ENCODE measurements around the gene FAM25G. TPM values are rescaled to one million over a fixed set of nuclear protein-coding genes. Genes with fewer than 3 reads are reported as not detected.
"Not testable (repeated sequence)": the region's sequence is repeated elsewhere in the genome, so short reads cannot be mapped to it uniquely, and the experiment has no call there.

FAM25G gene
- total RNA-seq, 2 experiments from 2014 or later, result not detected

DNA sequence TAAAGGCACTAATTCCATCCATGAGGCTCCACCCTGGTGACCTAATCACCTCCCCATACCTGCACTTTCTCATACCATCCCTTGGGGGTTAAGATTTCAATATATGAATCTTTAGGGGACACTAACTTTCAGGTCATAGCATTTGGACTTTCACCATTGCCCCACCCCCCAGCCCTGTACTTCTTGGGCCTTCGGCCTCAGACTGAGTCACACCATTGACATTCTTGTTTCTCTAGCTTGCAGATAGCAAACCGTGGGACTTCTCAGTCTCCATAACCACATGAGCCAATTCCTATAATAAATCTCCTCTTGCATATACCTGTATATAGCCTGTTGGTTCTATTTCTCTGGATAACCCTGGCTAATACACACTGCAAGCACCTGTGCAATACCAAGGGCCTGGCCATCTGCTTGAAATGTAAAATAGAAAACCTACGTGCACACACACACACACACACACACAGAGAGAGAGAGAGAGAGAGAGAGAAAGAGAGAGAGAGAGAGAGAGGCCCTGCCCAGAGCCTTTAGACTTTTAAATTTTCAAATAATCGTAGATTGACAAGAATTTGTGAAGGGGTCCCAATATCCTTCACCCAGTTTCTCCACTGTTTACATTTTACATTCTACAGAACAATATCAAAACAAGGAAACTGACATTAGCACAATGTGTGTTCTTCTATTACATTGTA is 32.9 kb downstream of the FAM25G start:
- Mint-ChIP-seq H3K27me3 (ENCODE audit: low read depth) (peaks cover 15% of the 10 kb centered on the region), H3K27ac (no peak overlapping the region), H3K4me3 (no peak overlapping the region), H3K9me3 (ENCODE audit: insufficient read depth) (no peaks in the 10 kb centered on the region), H3K4me1 (ENCODE audit: low read depth) (peaks cover 2% of the 10 kb centered on the region), H3K36me3 (ENCODE audit: low read depth) (no peaks in the 10 kb centered on the region)
- ChIA-PET POLR2A (no interaction called here), CTCF (no interaction called here)
- ATAC-seq, result no peak
- no peak for DNase-seq

GRCh38 chr10:47457826-47458225 is 33.7 kb downstream of the FAM25G start:
- peaks cover 2% of the 10 kb centered on the region for H3K4me1 Mint-ChIP-seq (ENCODE audit: low read depth)
- ATAC-seq, result no peak
- H3K36me3 Mint-ChIP-seq (ENCODE audit: low read depth), result no peaks in the 10 kb centered on the region
- H3K27ac Mint-ChIP-seq, result no peak overlapping the region
- no peak for DNase-seq
- H3K9me3 Mint-ChIP-seq (ENCODE audit: insufficient read depth), result no peaks in the 10 kb centered on the region
- CTCF ChIA-PET, result no interaction called here
- peaks cover 19% of the 10 kb centered on the region for H3K27me3 Mint-ChIP-seq (ENCODE audit: low read depth)
- POLR2A ChIA-PET, result no interaction called here
- no peak overlapping the region for H3K4me3 Mint-ChIP-seq

GRCh38 chr10:47457528-47457820 is 34.0 kb downstream of the FAM25G start:
- ChIA-PET CTCF (no interaction called here), POLR2A (no interaction called here)
- Mint-ChIP-seq H3K36me3 (ENCODE audit: low read depth) (no peaks in the 10 kb centered on the region), H3K27ac (no peak overlapping the region), H3K9me3 (ENCODE audit: insufficient read depth) (no peaks in the 10 kb centered on the region), H3K27me3 (ENCODE audit: low read depth) (peaks cover 19% of the 10 kb centered on the region), H3K4me1 (ENCODE audit: low read depth) (peaks cover 2% of the 10 kb centered on the region), H3K4me3 (no peak overlapping the region)
- no peak for DNase-seq
- no peak for ATAC-seq

DNA sequence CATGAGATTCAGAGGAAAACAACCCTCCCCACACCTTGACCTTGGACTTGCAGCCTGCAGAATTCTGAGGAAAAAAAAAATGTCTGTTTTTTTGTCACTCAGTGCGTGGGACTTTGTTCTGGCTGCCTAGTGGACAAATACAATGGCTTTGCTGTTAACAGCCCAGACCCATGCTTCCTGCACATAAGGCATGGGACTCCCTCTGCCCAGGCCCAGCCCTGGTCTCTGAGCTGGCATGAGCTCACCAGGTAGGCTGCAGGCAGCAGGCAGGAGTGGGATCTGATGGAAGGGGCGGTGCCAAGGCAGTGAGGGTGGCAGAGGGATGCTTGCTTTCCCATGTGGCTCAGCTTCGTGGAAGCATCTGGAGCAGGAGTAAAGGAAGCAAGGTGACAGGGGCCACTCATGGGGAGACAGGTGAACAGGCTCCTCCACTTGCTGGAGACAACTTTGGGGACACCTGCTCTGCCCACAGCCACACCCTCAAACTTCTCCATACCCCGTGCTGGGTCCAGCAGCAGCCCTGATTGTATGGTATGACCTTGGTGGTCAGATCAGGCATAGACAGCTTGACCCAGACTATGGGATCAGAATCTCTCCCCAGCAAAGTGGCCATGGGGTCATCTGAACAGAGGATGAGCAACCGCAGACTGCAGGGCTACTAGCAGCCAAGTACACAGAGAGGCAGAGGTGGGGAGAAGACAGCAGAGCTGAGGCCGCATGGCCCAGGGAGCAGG is 34.5 kb downstream of the FAM25G start:
- POLR2A ChIA-PET, result no interaction called here
- H3K27ac Mint-ChIP-seq, result no peak overlapping the region
- peaks cover 19% of the 10 kb centered on the region for H3K27me3 Mint-ChIP-seq (ENCODE audit: low read depth)
- no peaks in the 10 kb centered on the region for H3K9me3 Mint-ChIP-seq (ENCODE audit: insufficient read depth)
- H3K4me3 Mint-ChIP-seq, result no peak overlapping the region
- CTCF ChIA-PET, result no interaction called here
- H3K36me3 Mint-ChIP-seq (ENCODE audit: low read depth), result no peaks in the 10 kb centered on the region
- DNase-seq (no peak), ATAC-seq (no peak)
- H3K4me1 Mint-ChIP-seq (ENCODE audit: low read depth), result peaks cover 2% of the 10 kb centered on the region

GRCh38 chr10:47456079-47456785 is 35.3 kb downstream of the FAM25G start:
- Mint-ChIP-seq H3K27ac (no peak overlapping the region), H3K27me3 (ENCODE audit: low read depth) (peaks cover 17% of the 10 kb centered on the region), H3K4me3 (no peak overlapping the region), H3K4me1 (ENCODE audit: low read depth) (peaks cover 2% of the 10 kb centered on the region), H3K36me3 (ENCODE audit: low read depth) (no peaks in the 10 kb centered on the region), H3K9me3 (ENCODE audit: insufficient read depth) (no peaks in the 10 kb centered on the region)
- ATAC-seq (no peak), DNase-seq (no peak)
- ChIA-PET POLR2A (no interaction called here), CTCF (no interaction called here)

GRCh38 chr10:47455350-47456078 is 36.0 kb downstream of the FAM25G start:
- POLR2A ChIA-PET; CTCF ChIA-PET; H3K27ac Mint-ChIP-seq; DNase-seq; H3K4me3 Mint-ChIP-seq; ATAC-seq; H3K4me1 Mint-ChIP-seq (ENCODE audit: low read depth); H3K36me3 Mint-ChIP-seq (ENCODE audit: low read depth); H3K9me3 Mint-ChIP-seq (ENCODE audit: insufficient read depth): not testable (repeated sequence)
- peaks cover 15% of the 10 kb centered on the region for H3K27me3 Mint-ChIP-seq (ENCODE audit: low read depth)

DNA sequence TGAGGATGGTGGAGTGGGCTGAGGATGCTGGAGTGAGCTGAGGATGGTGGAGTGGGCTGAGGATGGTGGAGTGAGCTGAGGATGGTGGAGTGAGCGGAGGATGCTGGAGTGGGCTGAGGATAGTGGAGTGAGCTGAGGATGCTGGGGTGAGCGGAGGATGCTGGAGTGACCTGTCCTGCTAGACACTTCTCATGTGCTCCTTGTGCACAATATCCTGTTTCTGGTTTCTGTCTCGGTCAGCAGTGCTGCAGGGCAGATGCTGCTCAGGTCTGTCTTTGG is 36.8 kb downstream of the FAM25G start:
- Mint-ChIP-seq H3K9me3 (ENCODE audit: insufficient read depth) (no peaks in the 10 kb centered on the region), H3K36me3 (ENCODE audit: low read depth) (no peaks in the 10 kb centered on the region), H3K4me1 (ENCODE audit: low read depth) (no peaks in the 10 kb centered on the region), H3K27me3 (ENCODE audit: low read depth) (peaks cover 15% of the 10 kb centered on the region), H3K27ac (no peak overlapping the region), H3K4me3 (no peak overlapping the region)
- ChIA-PET POLR2A (no interaction called here), CTCF (no interaction called here)
- DNase-seq (no peak), ATAC-seq (no peak)

DNA sequence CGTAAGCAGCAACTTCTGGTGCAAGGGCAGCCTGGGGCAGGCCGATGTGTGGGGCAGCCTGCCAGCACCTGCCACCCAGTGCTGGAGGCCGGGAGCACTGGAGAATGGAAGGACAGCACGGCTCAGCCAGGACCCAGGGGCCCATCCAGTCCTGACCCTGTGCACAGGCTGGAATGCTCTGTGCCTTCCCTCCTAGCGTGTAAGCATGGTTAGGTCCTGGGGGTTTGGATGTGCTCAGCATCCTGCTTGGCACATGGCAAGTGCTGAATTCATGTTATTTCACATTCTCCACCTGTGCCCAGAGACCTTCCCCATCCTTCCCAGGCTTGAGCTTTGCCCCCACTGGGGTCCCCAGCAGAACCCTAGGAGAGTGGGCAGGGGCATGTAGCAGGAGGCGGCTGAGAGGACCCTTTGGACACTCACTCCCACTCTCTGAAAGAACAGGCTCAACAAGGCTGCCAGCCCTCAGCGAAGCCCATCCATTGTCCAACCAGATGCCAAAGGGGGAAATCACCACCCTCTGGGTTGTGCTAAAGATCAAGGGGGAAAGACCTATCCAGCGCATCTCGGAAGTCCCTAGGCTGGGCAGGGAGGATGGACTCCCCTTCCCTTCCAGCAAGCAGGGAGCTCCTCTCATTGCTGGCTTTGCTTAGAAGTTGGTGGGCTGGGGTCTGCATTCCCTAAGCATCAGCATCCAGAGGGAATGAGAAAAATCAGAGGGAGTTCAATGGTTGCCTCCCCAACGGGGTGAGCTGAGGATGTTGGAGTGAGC is 37.3 kb downstream of the FAM25G start:
- ATAC-seq, result no peak
- DNase-seq, result no peak
- ChIA-PET POLR2A (no interaction called here), CTCF (no interaction called here)
- Mint-ChIP-seq H3K27me3 (ENCODE audit: low read depth) (peaks cover 13% of the 10 kb centered on the region), H3K4me1 (ENCODE audit: low read depth) (no peaks in the 10 kb centered on the region), H3K36me3 (ENCODE audit: low read depth) (no peaks in the 10 kb centered on the region), H3K9me3 (ENCODE audit: insufficient read depth) (no peaks in the 10 kb centered on the region), H3K27ac (no peak overlapping the region), H3K4me3 (no peak overlapping the region)

GRCh38 chr10:47453141-47454007 is 38.1 kb downstream of the FAM25G start:
- Mint-ChIP-seq H3K9me3 (ENCODE audit: insufficient read depth) (no peaks in the 10 kb centered on the region), H3K27ac (no peak overlapping the region), H3K27me3 (ENCODE audit: low read depth) (peaks cover 11% of the 10 kb centered on the region), H3K4me1 (ENCODE audit: low read depth) (no peaks in the 10 kb centered on the region), H3K36me3 (ENCODE audit: low read depth) (no peaks in the 10 kb centered on the region), H3K4me3 (no peak overlapping the region)
- ChIA-PET CTCF (no interaction called here), POLR2A (no interaction called here)
- DNase-seq (no peak), ATAC-seq (no peak)

GRCh38 chr10:47452495-47453140 is 38.9 kb downstream of the FAM25G start:
- no peak overlapping the region for H3K4me3 Mint-ChIP-seq
- H3K4me1 Mint-ChIP-seq (ENCODE audit: low read depth), result no peaks in the 10 kb centered on the region
- H3K36me3 Mint-ChIP-seq (ENCODE audit: low read depth), result no peaks in the 10 kb centered on the region
- H3K27me3 Mint-ChIP-seq (ENCODE audit: low read depth), result peaks cover 11% of the 10 kb centered on the region
- H3K27ac Mint-ChIP-seq, result no peak overlapping the region
- no peaks in the 10 kb centered on the region for H3K9me3 Mint-ChIP-seq (ENCODE audit: insufficient read depth)
- CTCF ChIA-PET, result no interaction called here
- DNase-seq (no peak), ATAC-seq (no peak)
- POLR2A ChIA-PET, result no interaction called here

DNA sequence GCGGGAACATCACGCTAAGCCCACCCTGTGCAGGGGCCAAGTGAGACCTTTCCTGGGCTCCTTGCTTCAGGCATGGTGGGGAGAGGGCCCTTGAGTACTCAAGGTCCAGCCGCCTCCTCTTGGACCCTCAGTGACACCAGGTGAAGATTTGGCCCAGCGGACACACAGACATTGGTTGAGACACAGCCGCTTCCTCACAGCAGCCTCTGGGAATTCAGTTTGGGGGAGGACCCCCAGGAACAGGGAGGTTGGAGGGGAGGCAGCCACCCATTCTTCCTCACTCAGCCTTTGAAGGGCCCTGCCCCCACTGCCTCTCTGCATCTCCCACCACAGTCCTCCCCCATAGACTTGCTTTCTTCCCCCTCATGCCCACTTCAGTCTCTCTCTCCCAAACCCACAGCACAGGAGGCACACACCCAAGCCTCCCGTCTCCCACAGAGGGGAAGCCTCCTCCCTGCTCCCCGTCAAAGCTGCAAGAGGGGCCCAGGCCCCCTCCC is 39.5 kb downstream of the FAM25G start:
- Mint-ChIP-seq H3K9me3 (ENCODE audit: insufficient read depth) (no peaks in the 10 kb centered on the region), H3K27me3 (ENCODE audit: low read depth) (peaks cover 11% of the 10 kb centered on the region), H3K36me3 (ENCODE audit: low read depth) (no peaks in the 10 kb centered on the region), H3K27ac (no peak overlapping the region), H3K4me3 (no peak overlapping the region), H3K4me1 (ENCODE audit: low read depth) (no peaks in the 10 kb centered on the region)
- no peak for ATAC-seq
- CTCF ChIA-PET, result no interaction called here
- no peak for DNase-seq
- POLR2A ChIA-PET, result no interaction called here
